Mononuclear cell (primary cell): ENCODE results near the gene ADSL. TPM values are rescaled to one million over a fixed set of nuclear protein-coding genes. Genes with fewer than 3 reads are reported as not detected.

Experiments
- H3K27me3 ChIP-seq: 2 replicates; pipeline ENCODE4 v1.6.0; 2011; ENCODE audit warnings: low read length, control low read depth; ENCODE audit not compliant: insufficient read depth
- H3K4me1 ChIP-seq: 2 replicates; pipeline ENCODE4 v1.5.1; 2011; ENCODE audit warnings: mild to moderate bottlenecking, low read length, control low read depth; ENCODE audit not compliant: insufficient read depth
- H3K4me3 ChIP-seq: 2 replicates; pipeline ENCODE4 v1.5.1; 2011; ENCODE audit warnings: mild to moderate bottlenecking, low read length, moderate library complexity
- H3K9me3 ChIP-seq: 2 replicates; pipeline ENCODE4 v1.5.1; 2011; ENCODE audit warnings: low read depth, mild to moderate bottlenecking, control low read depth, low read length
- total RNA-seq: library from RNA; depleted of rRNA; stranded (reverse); fragments of >200 nt; gene quantifications from one replicate; pipeline ENCODE4 v1.2.3, GENCODE V29; 2012

The ADSL gene
- total RNA-seq, 1 donor: 82.0 TPM

- H3K9me3 ChIP-seq: no peaks in the 10 kb centered on the region
- H3K4me1 ChIP-seq: peaks cover 96% of the 10 kb centered on the region
- H3K4me3 ChIP-seq: no peak overlapping the region
- H3K27me3 ChIP-seq: no peaks in the 10 kb centered on the region
These were observed 90.5 kb downstream of the ADSL start for GRCh38 chr22:40436505-40437431.

Other genes with a start within 250 kb of the ADSL start
- 89.7 TPM for gene TNRC6B, start 168.6 kb upstream of the ADSL start, total RNA-seq
- 30.7 TPM for gene SGSM3, start 24.1 kb downstream of the ADSL start, total RNA-seq